Hindlimb muscle (tissue), 1 donor: ENCODE data around the gene RIPPLY3. TPM values are rescaled to one million over a fixed set of nuclear protein-coding genes. Genes with fewer than 3 reads are reported as not detected.
"Not testable (repeated sequence)": the region's sequence is repeated elsewhere in the genome, so short reads cannot be mapped to it uniquely, and the experiment has no call there.

Experiments used
- DNase-seq: peaks from one replicate; pipeline ENCODE4 v3.0.0-alpha.2; 2013
- polyA plus RNA-seq: library from polyadenylated mRNA; unstranded; fragments of 120-200 nt; gene quantifications from one replicate; pipeline ENCODE4 v1.2.1, GENCODE V29; 2013; ENCODE audit not compliant: insufficient read length

Gene RIPPLY3
- polyA plus RNA-seq, 1 donor: 0.17 TPM

DNA sequence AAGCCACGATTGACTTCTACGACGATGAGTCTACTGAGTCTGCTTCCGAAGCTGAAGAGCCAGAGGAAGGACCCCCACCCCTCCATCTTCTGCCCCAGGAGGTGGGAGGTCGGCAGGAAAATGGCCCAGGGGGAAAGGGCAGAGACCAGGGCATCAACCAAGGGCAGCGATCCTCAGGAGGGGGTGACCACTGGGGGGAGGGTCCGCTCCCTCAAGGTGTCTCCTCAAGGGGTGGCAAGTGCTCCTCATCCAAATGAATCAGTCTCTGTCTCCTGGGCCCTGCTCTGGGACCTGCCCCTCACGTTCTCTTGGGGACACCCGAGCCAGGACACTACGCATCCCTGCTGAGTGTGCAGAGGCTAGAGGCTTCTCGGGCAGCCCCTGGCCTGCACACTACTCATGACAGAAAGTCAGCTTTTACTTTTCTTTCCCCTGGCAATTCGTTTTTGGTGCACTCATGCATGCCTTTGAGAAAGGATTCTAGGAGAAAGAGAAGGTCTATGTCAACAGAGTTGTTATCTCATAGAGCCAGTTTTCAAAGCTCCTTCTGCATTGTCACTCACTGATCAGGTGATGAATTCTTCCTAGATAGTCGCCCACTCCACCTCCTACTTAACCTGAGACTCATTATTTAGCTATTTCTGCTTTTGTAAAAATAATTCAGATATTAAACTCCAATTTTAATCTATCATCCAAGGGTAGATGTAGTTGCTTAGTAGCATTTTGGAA, 11.6 kb downstream of the RIPPLY3 start:
- DNase-seq: no peak

DNA sequence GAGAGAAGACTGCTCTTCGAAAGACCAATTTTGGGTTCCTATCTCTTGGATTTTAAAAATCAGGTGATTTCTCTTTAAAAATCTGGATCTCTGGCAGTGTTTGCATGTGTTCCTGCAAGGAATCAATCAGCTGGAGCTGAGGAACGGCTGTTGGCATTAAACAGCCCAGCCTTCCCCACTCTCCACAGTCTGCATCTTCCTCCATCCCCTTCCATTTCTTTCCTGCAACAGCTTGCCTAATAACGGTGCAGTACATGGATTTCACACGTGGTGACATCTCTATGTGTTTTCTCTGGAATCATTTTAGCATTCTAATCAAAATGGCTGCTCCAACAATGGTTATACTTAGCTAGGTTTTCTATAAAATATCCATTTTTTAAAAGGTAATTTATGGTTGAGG, 20.0 kb downstream of the RIPPLY3 start:
- no peak for DNase-seq

DNA sequence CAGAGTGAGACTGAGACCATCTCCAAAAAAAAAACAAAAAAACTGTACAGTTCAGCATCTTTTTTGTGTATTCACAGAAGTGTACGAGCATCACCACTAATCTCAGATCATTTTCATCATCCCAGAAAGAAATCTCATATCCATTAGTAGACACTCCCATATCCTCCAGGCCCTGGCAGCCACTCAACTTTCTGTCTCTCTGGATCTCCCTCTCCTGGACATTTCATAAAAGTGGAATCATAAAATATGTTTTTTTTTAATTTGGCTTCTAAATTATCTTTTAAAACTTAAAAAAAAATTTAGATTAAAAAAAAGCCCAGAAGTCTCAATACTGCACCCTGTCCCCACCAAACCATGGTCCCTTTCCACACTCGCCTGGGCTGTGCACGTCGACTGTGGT, 22.1 kb downstream of the RIPPLY3 start:
- DNase-seq: no peak

- no peak for DNase-seq
Measured at GRCh38 chr21:37030864-37031263, 24.4 kb downstream of the RIPPLY3 start.

DNA sequence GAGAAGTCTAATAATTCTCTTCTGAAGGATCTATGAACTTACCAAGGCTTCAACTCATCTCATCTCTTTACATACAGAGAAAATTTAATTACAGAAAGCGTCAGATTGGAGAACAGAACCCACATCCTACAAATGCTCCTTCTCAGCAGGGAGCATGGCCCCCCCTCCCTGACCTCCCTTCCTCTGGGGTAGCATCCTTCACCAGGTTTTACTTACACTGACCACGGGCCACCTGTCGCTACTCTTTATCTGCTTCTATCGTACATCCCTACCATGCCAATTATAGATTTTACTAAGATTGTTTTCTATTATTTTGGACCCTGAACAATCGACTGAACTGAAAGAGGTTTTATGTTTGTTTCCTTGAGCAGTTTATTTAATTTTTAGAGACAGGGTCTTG, 25.8 kb downstream of the RIPPLY3 start:
- no peak for DNase-seq

DNA sequence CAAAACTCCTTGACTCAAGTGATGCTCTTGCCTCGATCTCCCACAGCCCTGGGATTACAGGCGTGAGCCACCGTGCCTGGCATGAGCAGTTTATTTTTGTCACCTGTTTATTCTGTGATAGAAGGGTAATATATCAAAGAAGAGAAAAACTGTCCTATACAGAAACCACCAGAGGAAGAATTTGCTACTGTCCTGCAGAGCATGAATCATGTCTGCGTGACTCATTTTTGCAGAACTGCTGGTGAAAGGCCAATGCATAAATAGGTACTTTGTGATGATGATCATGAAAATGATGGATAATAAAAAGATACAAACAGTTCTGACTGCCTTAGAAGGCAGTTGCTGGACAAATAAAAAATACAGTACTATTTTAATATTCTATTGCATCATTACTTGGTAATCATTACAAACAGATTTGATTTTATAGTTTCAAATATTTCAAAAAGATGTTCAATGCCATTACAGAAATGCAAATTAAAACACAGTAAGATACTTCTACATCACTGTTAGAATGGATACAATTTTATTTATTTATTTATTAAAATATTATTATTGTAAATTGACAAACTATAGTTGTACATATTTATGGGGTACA, 26.5 kb downstream of the RIPPLY3 start:
- no peak for DNase-seq

DNA sequence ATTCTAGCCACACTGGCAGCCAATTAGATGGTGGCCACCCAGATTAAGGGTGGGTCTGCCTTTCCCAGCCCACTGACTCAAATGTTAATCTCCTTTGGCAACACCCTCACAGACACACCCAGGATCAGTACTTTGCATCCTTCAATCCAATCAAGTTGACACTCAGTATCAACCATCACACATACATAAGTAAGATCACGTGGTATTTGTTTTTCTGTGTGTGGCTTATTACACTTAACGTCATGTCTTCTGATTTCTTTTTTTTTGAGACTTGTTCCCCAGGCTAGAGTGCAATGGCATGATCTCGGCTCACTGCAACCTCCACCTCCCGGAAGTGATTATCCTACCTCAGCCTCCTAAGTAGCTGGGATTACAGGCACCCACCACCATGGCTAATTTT, 27.9 kb downstream of the RIPPLY3 start:
- not testable (repeated sequence) for DNase-seq

GRCh38 chr21:37036177-37036576, 29.7 kb downstream of the RIPPLY3 start:
- no peak for DNase-seq

- no peak for DNase-seq
Measured at GRCh38 chr21:37039411-37040075, 33.0 kb downstream of the RIPPLY3 start.

DNA sequence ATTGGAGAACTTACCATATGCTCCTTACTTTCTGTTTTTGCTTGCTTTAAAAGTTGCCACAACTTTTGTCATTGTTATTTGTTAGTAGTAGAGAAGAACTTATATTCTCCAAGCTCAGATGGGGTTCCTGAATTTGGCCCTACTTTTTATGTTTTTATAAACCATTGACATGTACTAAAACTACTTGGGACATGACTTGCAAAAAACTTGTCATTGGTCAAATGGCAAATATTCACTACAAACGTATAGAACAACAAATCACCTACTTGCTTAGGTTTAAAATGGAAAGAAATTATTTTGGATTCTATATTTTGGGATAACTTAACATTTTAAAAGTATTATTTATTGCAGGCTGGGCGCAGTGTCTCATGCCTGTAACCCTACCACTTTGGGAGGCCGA, 33.7 kb downstream of the RIPPLY3 start:
- DNase-seq: no peak

DNA sequence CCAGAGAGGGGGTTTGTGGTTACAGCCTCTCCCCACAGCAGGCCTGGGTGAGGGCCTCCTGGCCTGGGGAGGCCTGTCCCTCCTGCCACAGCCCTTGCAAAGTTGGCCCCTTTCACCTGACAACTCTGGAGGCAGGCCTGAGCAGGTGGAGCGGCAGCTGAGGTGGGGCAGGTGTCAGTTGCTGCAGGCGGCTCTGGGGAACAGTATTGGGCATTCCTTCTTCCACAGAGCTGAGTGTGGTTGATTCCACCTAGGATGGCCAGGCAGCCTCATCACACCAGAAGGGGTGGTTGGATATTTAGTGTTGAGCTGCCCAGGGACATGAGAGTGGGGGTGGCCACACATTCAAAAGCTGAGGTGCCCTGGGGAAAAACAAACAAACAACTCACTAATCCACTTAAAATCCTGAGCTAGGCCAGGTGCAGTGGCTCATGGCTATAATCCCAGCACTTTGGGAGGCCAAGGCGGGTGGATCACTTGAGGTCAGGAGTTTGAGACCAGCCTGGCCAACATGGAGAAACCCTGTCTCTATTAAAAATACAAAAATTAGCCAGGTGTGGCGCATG, 35.3 kb downstream of the RIPPLY3 start:
- DNase-seq: no peak

DNA sequence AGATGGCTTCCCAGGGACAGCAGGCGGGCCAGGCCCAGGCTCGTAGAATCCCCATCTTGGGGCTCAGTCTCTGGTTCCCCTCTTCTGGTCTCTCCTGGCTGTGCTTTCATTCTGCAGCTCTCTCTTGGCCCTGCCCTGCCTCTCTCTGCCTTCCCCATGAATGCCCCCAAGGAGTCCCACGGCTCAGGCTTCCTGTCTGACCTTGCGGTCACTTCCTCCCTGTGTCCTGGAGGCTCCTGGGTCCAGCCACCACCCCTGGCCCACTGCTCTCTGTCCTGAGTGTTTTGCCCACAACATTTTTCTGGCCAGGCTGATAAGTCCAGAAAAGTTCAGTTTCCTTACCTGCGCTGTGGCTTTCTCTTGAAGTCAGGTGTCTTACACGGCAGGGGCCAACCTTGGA, 37.3 kb downstream of the RIPPLY3 start:
- no peak for DNase-seq

DNA sequence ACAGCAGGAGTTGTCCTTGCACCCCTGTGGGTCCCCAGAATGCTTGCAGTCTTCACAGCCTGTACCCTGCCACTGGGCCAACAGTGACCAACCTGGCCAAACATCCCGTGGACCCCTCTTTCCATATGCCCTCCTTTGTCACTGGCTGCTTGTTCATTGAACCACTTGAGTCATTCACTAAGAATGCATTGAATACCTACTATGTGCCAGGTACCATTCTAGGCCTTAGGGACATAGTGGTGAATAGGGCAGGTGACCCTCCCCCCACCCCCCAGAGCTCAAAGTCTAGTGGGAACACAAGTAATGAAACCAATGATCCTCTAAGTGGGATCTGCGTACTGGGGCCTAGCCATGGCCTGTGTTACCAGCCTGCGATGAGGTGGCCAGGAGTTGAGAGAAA, 38.1 kb downstream of the RIPPLY3 start:
- DNase-seq: no peak

DNA sequence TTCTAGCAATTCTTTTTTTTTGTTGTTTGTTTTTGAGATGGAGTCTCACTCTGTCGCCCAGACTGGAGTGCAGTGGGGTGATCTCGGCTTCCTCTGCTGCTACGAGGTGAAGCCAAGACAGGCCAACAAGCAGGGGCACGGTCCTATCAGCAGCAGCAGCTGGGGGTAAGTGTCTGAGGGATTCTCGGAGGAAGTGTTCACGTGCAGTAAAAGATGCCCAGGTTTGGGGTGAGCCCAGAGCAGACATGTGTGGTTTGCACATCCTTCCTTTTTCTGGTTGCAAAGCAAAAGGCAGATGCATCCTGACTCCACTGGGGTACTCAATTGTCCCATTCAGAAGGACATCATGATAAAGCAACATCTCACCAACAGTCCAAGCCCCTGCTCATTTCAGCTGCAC, 38.6 kb downstream of the RIPPLY3 start:
- DNase-seq: no peak

DNA sequence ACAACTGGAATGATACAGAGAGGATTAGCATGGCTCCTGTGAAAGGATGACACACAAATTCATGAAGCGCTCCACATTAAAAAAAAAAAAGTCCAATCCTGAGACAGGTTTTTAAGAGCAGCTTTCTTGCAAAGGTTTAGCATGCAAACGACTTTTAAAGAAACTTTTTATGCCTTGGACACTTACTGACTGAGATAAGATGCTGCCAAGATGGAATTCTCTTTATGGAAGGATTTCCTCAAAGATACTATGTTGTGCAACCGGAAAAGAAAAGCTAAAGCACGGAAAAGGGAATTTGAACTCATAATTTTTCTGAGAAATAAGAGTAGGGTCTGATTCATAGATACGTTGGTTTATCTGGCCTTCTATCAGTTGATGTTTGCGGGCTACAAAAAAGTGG, 39.1 kb downstream of the RIPPLY3 start:
- no peak for DNase-seq

DNA sequence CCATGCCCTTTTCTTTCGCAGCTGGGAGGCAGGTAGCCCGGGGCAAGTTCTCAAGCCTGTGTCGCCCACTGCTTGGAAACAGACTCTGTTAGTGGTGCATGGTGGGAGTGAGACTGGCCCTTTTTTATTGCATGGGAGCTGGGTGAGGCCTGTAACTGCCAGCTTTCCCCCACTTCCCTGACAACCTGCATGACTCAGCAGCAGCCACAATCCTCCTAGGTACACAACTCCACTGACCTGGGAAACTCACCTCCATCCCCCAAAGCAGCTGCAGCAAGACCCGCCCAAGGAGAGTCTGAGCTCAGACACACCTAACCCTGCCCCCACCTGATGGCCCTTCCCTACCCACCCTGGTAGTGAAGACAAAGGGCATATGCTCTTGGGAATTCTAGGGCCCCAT, 40.6 kb downstream of the RIPPLY3 start:
- DNase-seq: no peak

- not testable (repeated sequence) for DNase-seq
Measured at GRCh38 chr21:37049741-37050140, 43.2 kb downstream of the RIPPLY3 start.

GRCh38 chr21:37055271-37055855, 48.9 kb downstream of the RIPPLY3 start:
- no peak for DNase-seq

GRCh38 chr21:37057614-37058013, 51.1 kb downstream of the RIPPLY3 start:
- DNase-seq: no peak

DNA sequence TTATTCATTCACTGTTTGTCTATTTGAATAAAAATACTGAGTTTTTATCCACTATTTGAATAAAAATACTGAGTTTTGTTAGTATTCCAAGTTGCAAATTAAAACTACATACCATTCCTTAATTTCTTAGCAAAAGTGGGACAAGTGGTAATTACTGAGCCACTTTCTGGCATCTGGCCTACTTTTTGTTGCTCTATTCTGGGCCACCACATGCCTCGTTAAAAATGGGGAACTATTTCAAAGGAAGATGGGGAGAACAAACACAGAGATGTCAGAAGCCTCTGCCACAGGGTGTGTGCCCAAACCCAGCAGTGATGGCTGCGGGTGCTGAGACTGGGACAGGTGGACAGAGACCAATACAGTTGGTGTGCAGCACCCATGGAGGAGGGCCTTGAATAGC, 51.8 kb downstream of the RIPPLY3 start:
- DNase-seq: no peak

- DNase-seq: no peak
Measured at GRCh38 chr21:37059181-37059580, 52.7 kb downstream of the RIPPLY3 start.

GRCh38 chr21:37060296-37060695, 53.8 kb downstream of the RIPPLY3 start:
- peak; percentile 67 for DNase-seq

GRCh38 chr21:37061926-37062592, 55.6 kb downstream of the RIPPLY3 start:
- no peak for DNase-seq
